ENCODE data around the gene DPP9. TPM values are rescaled to one million over a fixed set of nuclear protein-coding genes. Genes with fewer than 3 reads are reported as not detected.

The DPP9 gene
- total and polyA plus RNA-seq, 8 donors = 18.7 to 178 (median 48.7) TPM

DNA sequence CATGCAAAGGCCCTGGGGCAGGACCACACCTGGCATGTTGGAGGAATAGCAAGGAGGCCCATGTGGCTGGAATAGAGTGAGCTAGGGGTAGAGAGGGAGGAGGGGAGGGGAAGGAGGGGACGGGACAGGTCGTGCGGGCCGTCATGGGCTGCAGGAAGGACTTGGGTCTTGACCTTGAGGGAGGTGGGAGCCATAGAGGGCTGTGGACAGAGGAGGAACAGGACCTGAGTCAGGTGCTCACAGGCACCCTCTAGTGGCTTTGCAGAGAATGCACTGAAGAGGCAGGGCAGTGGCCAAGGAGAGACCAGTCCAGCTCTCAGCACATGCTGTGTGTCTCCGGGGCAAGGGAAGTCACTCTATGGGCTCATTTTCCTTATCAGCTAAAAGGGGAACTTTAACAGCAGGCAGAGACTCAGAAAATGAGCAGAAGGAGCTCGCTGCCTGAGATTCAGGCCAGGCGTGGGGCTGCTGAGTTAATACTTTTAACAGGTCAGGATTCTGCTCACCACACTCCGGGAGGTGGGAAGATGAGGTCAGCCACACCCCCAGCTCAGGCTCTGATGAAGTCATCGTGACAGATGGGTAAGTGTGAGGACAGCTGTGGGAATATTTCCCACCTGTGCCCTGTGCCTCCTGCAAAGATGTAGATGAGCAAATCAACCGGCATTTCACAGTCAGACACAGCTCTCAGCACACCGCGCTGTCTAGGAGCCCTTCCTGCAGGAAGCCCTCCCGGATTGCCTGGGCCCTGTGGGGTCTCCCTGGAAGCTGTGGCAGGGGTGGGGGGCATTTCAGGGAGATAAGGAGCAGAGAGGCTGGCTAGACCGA, 90.3 kb downstream of the DPP9 start:
- H3K4me1 ChIP-seq = peaks cover 14 to 32% (median 25%) of the 10 kb centered on the region in 4 donors
- no peaks in the 10 kb centered on the region for H3K36me3 ChIP-seq
- intact Hi-C loops (cut with DNase I; ENCODE audit: low total_unique reads) = no loop called here
- H3K27me3 ChIP-seq = peaks cover 0 to 25% (median 4%) of the 10 kb centered on the region in 3 donors
- DNase-seq = peak; percentile 67 to 79
- 36 to 49% (median 41%) methylated on average over 13 to 14 of the region's 14 CpGs for WGBS, 5 donors
- no peak for TF ChIP-seq POLR2A (IDR thresholded peaks at IDR 0.05)
- TF ChIP-seq EP300 (IDR thresholded peaks at IDR 0.05) = no peak
- TF ChIP-seq, protein P1, sequence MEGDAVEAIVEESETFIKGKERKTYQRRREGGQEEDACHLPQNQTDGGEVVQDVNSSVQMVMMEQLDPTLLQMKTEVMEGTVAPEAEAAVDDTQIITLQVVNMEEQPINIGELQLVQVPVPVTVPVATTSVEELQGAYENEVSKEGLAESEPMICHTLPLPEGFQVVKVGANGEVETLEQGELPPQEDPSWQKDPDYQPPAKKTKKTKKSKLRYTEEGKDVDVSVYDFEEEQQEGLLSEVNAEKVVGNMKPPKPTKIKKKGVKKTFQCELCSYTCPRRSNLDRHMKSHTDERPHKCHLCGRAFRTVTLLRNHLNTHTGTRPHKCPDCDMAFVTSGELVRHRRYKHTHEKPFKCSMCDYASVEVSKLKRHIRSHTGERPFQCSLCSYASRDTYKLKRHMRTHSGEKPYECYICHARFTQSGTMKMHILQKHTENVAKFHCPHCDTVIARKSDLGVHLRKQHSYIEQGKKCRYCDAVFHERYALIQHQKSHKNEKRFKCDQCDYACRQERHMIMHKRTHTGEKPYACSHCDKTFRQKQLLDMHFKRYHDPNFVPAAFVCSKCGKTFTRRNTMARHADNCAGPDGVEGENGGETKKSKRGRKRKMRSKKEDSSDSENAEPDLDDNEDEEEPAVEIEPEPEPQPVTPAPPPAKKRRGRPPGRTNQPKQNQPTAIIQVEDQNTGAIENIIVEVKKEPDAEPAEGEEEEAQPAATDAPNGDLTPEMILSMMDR (IDR thresholded peaks at IDR 0.05) = peak in 5 of 7 experiments; percentile 49 to 65 (median 61)
- TF ChIP-seq POLR2AphosphoS5 (IDR thresholded peaks at IDR 0.05) = no peak
- H3K9me3 ChIP-seq = no peaks in the 10 kb centered on the region
- no peak overlapping the region for H3K4me3 ChIP-seq
- peak overlapping the region in 1 of 5 donors; percentile 70 for H3K27ac ChIP-seq

Small RNA genes within 50 kb of the gene (small RNA-seq; reads per million reads assigned to genes)
- 0 to 0.83 (median 0.15) reads per million in 4 donors for gene MIR7-3

Other genes with a start within 250 kb of the DPP9 start
- 10 to 100 TPM in 3 of 5 donors, 1 to 10 TPM in 2; 9.0 to 64.7 (median 24.9) TPM for gene PLIN4, start 205.4 kb downstream of the DPP9 start, total RNA-seq
- gene PLIN4, start 205.4 kb downstream of the DPP9 start, polyA plus RNA-seq = 10 to 100 TPM in 1 of 3 donors, 1 to 10 TPM in 2; 3.5 to 13.2 (median 6.8) TPM
- gene PLIN5, start 188.6 kb downstream of the DPP9 start, total RNA-seq = 100 to 1,000 TPM in 1 of 5 donors, 10 to 100 TPM in 2, 1 to 10 TPM in 2; 1.4 to 114 (median 37.8) TPM
- gene PLIN5, start 188.6 kb downstream of the DPP9 start, polyA plus RNA-seq = 10 to 100 TPM; 23.8 to 37.9 (median 25.3) TPM
- 10 to 100 TPM in 1 of 5 donors, 1 to 10 TPM in 3, not detected in 1; 4.2 to 17.2 (median 7.3) TPM for gene LRG1, start 183.8 kb downstream of the DPP9 start, total RNA-seq
- gene LRG1, start 183.8 kb downstream of the DPP9 start, polyA plus RNA-seq = 10 to 100 TPM in 2 of 3 donors, 1 to 10 TPM in 1; 2.1 to 23.3 (median 16.1) TPM
- gene SEMA6B, start 164.2 kb downstream of the DPP9 start, total RNA-seq = 1 to 10 TPM in 4 of 5 donors, not detected in 1; 1.2 to 6.7 (median 2.1) TPM
- 1 to 10 TPM; 1.7 to 2.1 (median 1.9) TPM for gene SEMA6B, start 164.2 kb downstream of the DPP9 start, polyA plus RNA-seq
- 10 to 100 TPM in 2 of 5 donors, 1 to 10 TPM in 3; 7.0 to 43.4 (median 9.5) TPM for gene TNFAIP8L1, start 84.3 kb downstream of the DPP9 start, total RNA-seq
- gene TNFAIP8L1, start 84.3 kb downstream of the DPP9 start, polyA plus RNA-seq = 1 to 10 TPM; 5.3 to 5.5 (median 5.4) TPM
- 10 to 100 TPM; 41.4 to 77.5 (median 71.3) TPM for gene MYDGF, start 53.5 kb downstream of the DPP9 start, total RNA-seq
- gene MYDGF, start 53.5 kb downstream of the DPP9 start, polyA plus RNA-seq = 10 to 100 TPM; 66.4 to 86.6 (median 75.3) TPM
- 10 to 100 TPM in 3 of 5 donors, 1 to 10 TPM in 2; 8.8 to 30.7 (median 12.8) TPM for gene FEM1A, start 67.9 kb upstream of the DPP9 start, total RNA-seq
- gene FEM1A, start 67.9 kb upstream of the DPP9 start, polyA plus RNA-seq = 1 to 10 TPM; 3.5 to 4.0 (median 3.8) TPM
- 10 to 100 TPM in 3 of 5 donors, 1 to 10 TPM in 2; 1.8 to 46.9 (median 19.6) TPM for gene TICAM1, start 107.9 kb upstream of the DPP9 start, total RNA-seq
- 10 to 100 TPM; 11.6 to 16.2 (median 13.7) TPM for gene TICAM1, start 107.9 kb upstream of the DPP9 start, polyA plus RNA-seq
- gene PLIN3, start 143.8 kb upstream of the DPP9 start, total RNA-seq = 10 to 100 TPM in 4 of 5 donors, 1 to 10 TPM in 1; 8.9 to 42.6 (median 16.3) TPM
- 10 to 100 TPM; 39.2 to 55.3 (median 44.0) TPM for gene PLIN3, start 143.8 kb upstream of the DPP9 start, polyA plus RNA-seq
- under 1 TPM in 1 of 5 donors, not detected in 4; 0.73 TPM for gene ARRDC5, start 179.1 kb upstream of the DPP9 start, total RNA-seq
- gene ARRDC5, start 179.1 kb upstream of the DPP9 start, polyA plus RNA-seq = under 1 TPM in 1 of 3 donors, not detected in 2; 0.20 TPM
- gene UHRF1, start 185.7 kb upstream of the DPP9 start, total RNA-seq = 10 to 100 TPM in 1 of 5 donors, 1 to 10 TPM in 2, under 1 TPM in 2; 0.58 to 20.5 (median 6.4) TPM
- 1 to 10 TPM; 2.0 to 4.4 (median 3.8) TPM for gene UHRF1, start 185.7 kb upstream of the DPP9 start, polyA plus RNA-seq
- 100 to 1,000 TPM in 2 of 5 donors, 10 to 100 TPM in 3; 22.9 to 202 (median 59.1) TPM for gene KDM4B, start 245.3 kb upstream of the DPP9 start, total RNA-seq
- 10 to 100 TPM in 2 of 3 donors, 1 to 10 TPM in 1; 5.2 to 10.1 (median 10.0) TPM for gene KDM4B, start 245.3 kb upstream of the DPP9 start, polyA plus RNA-seq